ENCODE measurements around the gene SPOP.

DNA sequence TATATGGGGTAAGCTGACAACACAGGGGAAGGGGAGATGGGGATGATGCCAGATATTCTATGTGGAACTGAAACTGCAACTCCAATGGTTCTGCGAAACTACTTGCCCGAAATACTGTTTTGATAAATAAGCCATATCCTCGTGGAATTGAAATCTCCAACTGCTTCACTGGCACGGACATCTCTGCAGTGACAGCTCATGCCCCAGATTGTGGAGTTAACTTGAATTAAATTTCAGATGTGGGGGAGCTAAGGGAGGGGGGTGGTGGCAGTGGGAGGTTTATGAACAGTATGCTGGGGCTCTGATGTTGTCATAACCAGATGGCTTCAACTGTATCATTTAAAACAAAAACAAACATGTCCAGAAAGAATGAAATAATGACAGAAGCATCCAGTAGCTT is 80.5 kb downstream of the SPOP start:
- TF ChIP-seq, protein P1, sequence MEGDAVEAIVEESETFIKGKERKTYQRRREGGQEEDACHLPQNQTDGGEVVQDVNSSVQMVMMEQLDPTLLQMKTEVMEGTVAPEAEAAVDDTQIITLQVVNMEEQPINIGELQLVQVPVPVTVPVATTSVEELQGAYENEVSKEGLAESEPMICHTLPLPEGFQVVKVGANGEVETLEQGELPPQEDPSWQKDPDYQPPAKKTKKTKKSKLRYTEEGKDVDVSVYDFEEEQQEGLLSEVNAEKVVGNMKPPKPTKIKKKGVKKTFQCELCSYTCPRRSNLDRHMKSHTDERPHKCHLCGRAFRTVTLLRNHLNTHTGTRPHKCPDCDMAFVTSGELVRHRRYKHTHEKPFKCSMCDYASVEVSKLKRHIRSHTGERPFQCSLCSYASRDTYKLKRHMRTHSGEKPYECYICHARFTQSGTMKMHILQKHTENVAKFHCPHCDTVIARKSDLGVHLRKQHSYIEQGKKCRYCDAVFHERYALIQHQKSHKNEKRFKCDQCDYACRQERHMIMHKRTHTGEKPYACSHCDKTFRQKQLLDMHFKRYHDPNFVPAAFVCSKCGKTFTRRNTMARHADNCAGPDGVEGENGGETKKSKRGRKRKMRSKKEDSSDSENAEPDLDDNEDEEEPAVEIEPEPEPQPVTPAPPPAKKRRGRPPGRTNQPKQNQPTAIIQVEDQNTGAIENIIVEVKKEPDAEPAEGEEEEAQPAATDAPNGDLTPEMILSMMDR (IDR thresholded peaks at IDR 0.05) = no peak
- TF ChIP-seq POLR2AphosphoS5 (IDR thresholded peaks at IDR 0.05) = no peak
